Glutamatergic neuron (in vitro differentiated cells): ENCODE results near the gene OR2T35. TPM values are rescaled to one million over a fixed set of nuclear protein-coding genes. Genes with fewer than 3 reads are reported as not detected.

Experiments used
- DNase-seq: peaks from one replicate; pipeline ENCODE4 v3.0.0; 2022
- H3K27ac Mint-ChIP-seq: one replicate; pipeline ENCODE4 v1.8.0; 2020; ENCODE audit warnings: mild to moderate bottlenecking, mixed read lengths, inconsistent platforms; ENCODE audit not compliant: unreplicated experiment
- H3K27me3 Mint-ChIP-seq: one replicate; pipeline ENCODE4 v1.8.0; 2020; ENCODE audit warnings: mild to moderate bottlenecking, moderate library complexity, mixed read lengths, inconsistent platforms; ENCODE audit not compliant: unreplicated experiment
- H3K36me3 Mint-ChIP-seq: one replicate; pipeline ENCODE4 v1.8.0; 2020; ENCODE audit warnings: mild to moderate bottlenecking, mixed read lengths, inconsistent platforms; ENCODE audit not compliant: unreplicated experiment
- H3K4me1 Mint-ChIP-seq: one replicate; pipeline ENCODE4 v1.8.0; 2020; ENCODE audit warnings: mild to moderate bottlenecking, low read depth, mixed read lengths, inconsistent platforms; ENCODE audit not compliant: unreplicated experiment
- H3K4me3 Mint-ChIP-seq: one replicate; pipeline ENCODE4 v1.8.0; 2020; ENCODE audit warnings: mild to moderate bottlenecking, mixed read lengths, inconsistent platforms; ENCODE audit not compliant: unreplicated experiment
- H3K9me3 Mint-ChIP-seq: one replicate; pipeline ENCODE4 v1.8.0; 2020; ENCODE audit warnings: mild to moderate bottlenecking, moderate library complexity, mixed read lengths, inconsistent platforms; ENCODE audit not compliant: unreplicated experiment
- total RNA-seq: library from RNA; stranded (reverse); fragmentation: NEBNext Ultra II Directional; extraction: Animal tissue kit (Norgen Biotek cat#: 25700); gene quantifications from one replicate; pipeline ENCODE4 v1.2.1, GENCODE V29; 2021; ENCODE audit not compliant: unreplicated experiment
- TF ChIP-seq, protein P1 (sequence below): fragments of 200-600 bp; sonication (generic); IDR thresholded peaks from one replicate; pipeline ENCODE4 v1.5.0; 2021; ENCODE audit not compliant: partially characterized antibody, unreplicated experiment

Gene OR2T35
- total RNA-seq, 1 donor from 2014 or later, result not detected

GRCh38 chr1:248593226-248593625 is 51.9 kb downstream of the OR2T35 start:
- TF ChIP-seq, protein P1, sequence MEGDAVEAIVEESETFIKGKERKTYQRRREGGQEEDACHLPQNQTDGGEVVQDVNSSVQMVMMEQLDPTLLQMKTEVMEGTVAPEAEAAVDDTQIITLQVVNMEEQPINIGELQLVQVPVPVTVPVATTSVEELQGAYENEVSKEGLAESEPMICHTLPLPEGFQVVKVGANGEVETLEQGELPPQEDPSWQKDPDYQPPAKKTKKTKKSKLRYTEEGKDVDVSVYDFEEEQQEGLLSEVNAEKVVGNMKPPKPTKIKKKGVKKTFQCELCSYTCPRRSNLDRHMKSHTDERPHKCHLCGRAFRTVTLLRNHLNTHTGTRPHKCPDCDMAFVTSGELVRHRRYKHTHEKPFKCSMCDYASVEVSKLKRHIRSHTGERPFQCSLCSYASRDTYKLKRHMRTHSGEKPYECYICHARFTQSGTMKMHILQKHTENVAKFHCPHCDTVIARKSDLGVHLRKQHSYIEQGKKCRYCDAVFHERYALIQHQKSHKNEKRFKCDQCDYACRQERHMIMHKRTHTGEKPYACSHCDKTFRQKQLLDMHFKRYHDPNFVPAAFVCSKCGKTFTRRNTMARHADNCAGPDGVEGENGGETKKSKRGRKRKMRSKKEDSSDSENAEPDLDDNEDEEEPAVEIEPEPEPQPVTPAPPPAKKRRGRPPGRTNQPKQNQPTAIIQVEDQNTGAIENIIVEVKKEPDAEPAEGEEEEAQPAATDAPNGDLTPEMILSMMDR, result no peak
- peaks cover 10% of the 10 kb centered on the region for H3K9me3 Mint-ChIP-seq
- no peaks in the 10 kb centered on the region for H3K27me3 Mint-ChIP-seq
- no peak overlapping the region for H3K4me3 Mint-ChIP-seq
- H3K36me3 Mint-ChIP-seq, result no peaks in the 10 kb centered on the region
- DNase-seq, result no peak
- no peaks in the 10 kb centered on the region for H3K4me1 Mint-ChIP-seq
- H3K27ac Mint-ChIP-seq, result no peak overlapping the region

DNA sequence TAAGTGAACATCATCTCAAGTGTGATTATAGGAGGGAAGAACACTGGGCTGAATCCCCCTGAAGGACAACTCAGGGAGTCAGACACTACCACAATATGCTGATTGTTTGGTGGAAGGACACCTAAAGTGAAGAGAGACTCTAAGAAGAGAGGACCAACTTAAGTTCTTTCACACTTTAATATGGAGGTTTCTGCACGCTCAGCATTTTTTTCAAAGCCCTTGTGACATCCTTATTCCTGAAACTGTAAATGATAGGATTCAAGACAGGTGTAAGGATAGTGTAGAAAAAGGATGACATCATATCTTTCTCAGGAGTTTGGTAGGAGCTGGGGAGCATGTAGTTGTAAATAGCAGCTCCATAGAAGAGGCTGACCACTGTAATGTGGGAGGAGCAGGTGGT is 52.4 kb downstream of the OR2T35 start:
- no peak overlapping the region for H3K27ac Mint-ChIP-seq
- no peaks in the 10 kb centered on the region for H3K36me3 Mint-ChIP-seq
- no peaks in the 10 kb centered on the region for H3K4me1 Mint-ChIP-seq
- peaks cover 10% of the 10 kb centered on the region for H3K9me3 Mint-ChIP-seq
- DNase-seq, result no peak
- H3K4me3 Mint-ChIP-seq, result no peak overlapping the region
- TF ChIP-seq, protein P1, result no peak
- no peaks in the 10 kb centered on the region for H3K27me3 Mint-ChIP-seq

DNA sequence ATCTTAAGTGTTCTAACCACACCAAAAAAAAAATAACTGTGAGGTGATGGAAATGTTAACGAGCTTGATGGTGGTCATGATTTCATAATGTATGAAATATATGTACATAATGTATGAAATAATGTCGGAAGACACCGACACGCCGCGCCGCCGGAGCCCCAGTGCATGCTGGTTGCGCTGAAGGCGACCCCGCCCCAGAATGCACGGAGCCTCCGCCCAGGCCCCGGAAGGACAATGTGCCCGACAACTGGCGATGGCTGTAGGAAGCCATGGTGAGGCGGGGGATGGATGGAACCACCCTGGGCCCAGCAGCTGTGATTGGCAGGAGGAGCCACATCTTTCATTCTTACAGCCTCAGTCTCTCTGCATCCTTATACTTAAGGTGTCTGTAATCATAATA is 55.0 kb downstream of the OR2T35 start:
- H3K4me1 Mint-ChIP-seq, result no peaks in the 10 kb centered on the region
- no peaks in the 10 kb centered on the region for H3K36me3 Mint-ChIP-seq
- no peak for DNase-seq
- TF ChIP-seq, protein P1, result no peak
- no peaks in the 10 kb centered on the region for H3K27me3 Mint-ChIP-seq
- H3K9me3 Mint-ChIP-seq, result peaks cover 12% of the 10 kb centered on the region
- no peak overlapping the region for H3K27ac Mint-ChIP-seq
- no peak overlapping the region for H3K4me3 Mint-ChIP-seq

GRCh38 chr1:248589334-248589733 is 55.7 kb downstream of the OR2T35 start:
- H3K36me3 Mint-ChIP-seq, result peaks cover 3% of the 10 kb centered on the region
- peaks cover 12% of the 10 kb centered on the region for H3K9me3 Mint-ChIP-seq

More at GRCh38 chr1:248589334-248589733, 55.7 kb downstream of the OR2T35 start:
- DNase-seq, result no peak
- Mint-ChIP-seq H3K4me1 (no peaks in the 10 kb centered on the region), H3K27ac (no peak overlapping the region), H3K27me3 (peaks cover 2% of the 10 kb centered on the region), H3K4me3 (no peak overlapping the region)
- TF ChIP-seq, protein P1, result no peak

Other genes with a start within 250 kb of the OR2T35 start
- gene OR2T1, start 242.2 kb downstream of the OR2T35 start, total RNA-seq, result not detected
- not detected for gene OR2T2, start 199.6 kb downstream of the OR2T35 start, total RNA-seq
- gene OR2T3, start 171.9 kb downstream of the OR2T35 start, total RNA-seq, result not detected
- not detected for gene OR2T5, start 156.7 kb downstream of the OR2T35 start, total RNA-seq
- not detected for gene OR2G6, start 137.2 kb downstream of the OR2T35 start, total RNA-seq
- gene OR2T29, start 82.5 kb downstream of the OR2T35 start, total RNA-seq, result not detected
- gene OR2T34, start 70.5 kb downstream of the OR2T35 start, total RNA-seq, result not detected
- gene OR2T10, start 47.6 kb downstream of the OR2T35 start, total RNA-seq, result not detected
- gene OR2T11, start 10.2 kb downstream of the OR2T35 start, total RNA-seq, result not detected
- gene OR2T27, start 10.2 kb upstream of the OR2T35 start, total RNA-seq, result not detected
- gene OR14I1, start 57.5 kb upstream of the OR2T35 start, total RNA-seq, result not detected
- gene LYPD8, start 110.5 kb upstream of the OR2T35 start, total RNA-seq, result not detected
- gene SH3BP5L, start 180.6 kb upstream of the OR2T35 start, total RNA-seq, result 74.0 TPM
- 30.5 TPM for gene ZNF672, start 192.9 kb upstream of the OR2T35 start, total RNA-seq
- gene ZNF692, start 213.8 kb upstream of the OR2T35 start, total RNA-seq, result 60.2 TPM